Activated naive CD4-positive, alpha-beta T cell treated with anti-CD3 and anti-CD28 coated beads for 36 hours (primary cell): Measurements from ENCODE around the gene FCER1A. TPM values are rescaled to one million over a fixed set of nuclear protein-coding genes. Genes with fewer than 3 reads are reported as not detected.

ENCODE experiments used
- CTCF ChIA-PET: fragments of 350-600 bp; sonication (Branson Sonifier 250); formaldehyde crosslinking; loops from one replicate; lab custom pipeline; 2021; ENCODE audit warnings: antibody characterized with exemption; lab: Charles Lee
- DNase-seq: peaks from one replicate; pipeline ENCODE4 v3.0.0-alpha.2; 2020
- H3K27ac Mint-ChIP-seq: one replicate; pipeline ENCODE4 v1.8.0; 2021; ENCODE audit warnings: mild to moderate bottlenecking, mixed read lengths
- H3K27me3 Mint-ChIP-seq: one replicate; pipeline ENCODE4 v1.8.0; 2021; ENCODE audit warnings: low read depth, mixed read lengths
- H3K36me3 Mint-ChIP-seq: one replicate; pipeline ENCODE4 v1.8.0; 2021; ENCODE audit warnings: low read depth, mixed read lengths
- H3K4me1 Mint-ChIP-seq: one replicate; pipeline ENCODE4 v1.8.0; 2021; ENCODE audit warnings: low read depth, mixed read lengths
- H3K4me3 Mint-ChIP-seq: one replicate; pipeline ENCODE4 v1.8.0; 2021; ENCODE audit warnings: mild to moderate bottlenecking, moderate library complexity, mixed read lengths
- H3K9me3 Mint-ChIP-seq: one replicate; pipeline ENCODE4 v1.8.0; 2021; ENCODE audit warnings: mixed read lengths
- intact Hi-C: fragments of 100-400 bp; cut with micrococcal nuclease; formaldehyde crosslinking; loops from one replicate; pipeline ENCODE4 v1.15.1; 2023
- total RNA-seq, 2 experiments: library from RNA; stranded (reverse); gene quantifications; one replicate each; pipeline ENCODE4 v1.2.3, GENCODE V29; 2021

FCER1A gene
- not detected for total RNA-seq

GRCh38 chr1:159302095-159302494, at the start of gene FCER1A:
Gene FCER1A (plus strand): TSS chr1:159302336. CDS start chr1:159302365, 29 bp downstream.
- Mint-ChIP-seq H3K4me1 (no peaks in the 10 kb centered on the region), H3K27me3 (peaks cover 21% of the 10 kb centered on the region), H3K4me3 (no peak within 1 kb of the TSS), H3K9me3 (no peaks in the 10 kb centered on the region), H3K27ac (no peak within 1 kb of the TSS), H3K36me3 (no peaks in the 10 kb centered on the region)
- DNase-seq: no peak
- CTCF ChIA-PET: interaction anchor here (0.5 kb wide), 1 partner anchor 1098 kb away, joined by 3 read pairs; no protein-coding TSS in a partner anchor
- intact Hi-C loops: no loop called here

- Mint-ChIP-seq H3K4me1 (peaks cover 2% of the 10 kb centered on the region), H3K27me3 (peaks cover 13% of the 10 kb centered on the region), H3K27ac (no peak overlapping the region), H3K4me3 (no peak overlapping the region), H3K36me3 (no peaks in the 10 kb centered on the region), H3K9me3 (no peaks in the 10 kb centered on the region)
- intact Hi-C loops: no loop called here
- DNase-seq: no peak
- CTCF ChIA-PET: no interaction called here
Observed at GRCh38 chr1:159261311-159261710, 40.8 kb upstream of the FCER1A start.

- Mint-ChIP-seq H3K27ac (no peak overlapping the region), H3K4me3 (no peak overlapping the region), H3K36me3 (no peaks in the 10 kb centered on the region), H3K27me3 (peaks cover 14% of the 10 kb centered on the region), H3K4me1 (peaks cover 7% of the 10 kb centered on the region), H3K9me3 (no peaks in the 10 kb centered on the region)
- CTCF ChIA-PET: no interaction called here
- intact Hi-C loops: no loop called here
- DNase-seq: no peak
Observed at GRCh38 chr1:159261721-159262494, 40.2 kb upstream of the FCER1A start.

GRCh38 chr1:159266832-159267231, 35.3 kb upstream of the FCER1A start:
- no peaks in the 10 kb centered on the region for H3K9me3 Mint-ChIP-seq
- no peak overlapping the region for H3K4me3 Mint-ChIP-seq
- peaks cover 7% of the 10 kb centered on the region for H3K4me1 Mint-ChIP-seq
- CTCF ChIA-PET: no interaction called here
- H3K27ac Mint-ChIP-seq: no peak overlapping the region
- intact Hi-C loops: no loop called here
- no peaks in the 10 kb centered on the region for H3K36me3 Mint-ChIP-seq
- no peak for DNase-seq
- peaks cover 36% of the 10 kb centered on the region for H3K27me3 Mint-ChIP-seq

GRCh38 chr1:159274631-159275030, 27.5 kb upstream of the FCER1A start:
- no peak overlapping the region for H3K27ac Mint-ChIP-seq
- H3K36me3 Mint-ChIP-seq: no peaks in the 10 kb centered on the region
- no peaks in the 10 kb centered on the region for H3K9me3 Mint-ChIP-seq
- H3K4me1 Mint-ChIP-seq: no peaks in the 10 kb centered on the region
- CTCF ChIA-PET: no interaction called here
- H3K4me3 Mint-ChIP-seq: no peak overlapping the region
- peaks cover 16% of the 10 kb centered on the region for H3K27me3 Mint-ChIP-seq
- intact Hi-C loops: no loop called here
- DNase-seq: no peak

GRCh38 chr1:159275891-159276290, 26.2 kb upstream of the FCER1A start:
- DNase-seq: no peak
- intact Hi-C loops: no loop called here

GRCh38 chr1:159279773-159280172, 22.4 kb upstream of the FCER1A start:
- H3K4me3 Mint-ChIP-seq: no peak overlapping the region
- no peaks in the 10 kb centered on the region for H3K9me3 Mint-ChIP-seq
- intact Hi-C loops: no loop called here
- no peak overlapping the region for H3K27ac Mint-ChIP-seq
- no peaks in the 10 kb centered on the region for H3K4me1 Mint-ChIP-seq
- CTCF ChIA-PET: no interaction called here
- no peak for DNase-seq
- H3K36me3 Mint-ChIP-seq: no peaks in the 10 kb centered on the region
- peaks cover 4% of the 10 kb centered on the region for H3K27me3 Mint-ChIP-seq

More at GRCh38 chr1:159275891-159276290, 26.2 kb upstream of the FCER1A start:
- Mint-ChIP-seq H3K4me1 (no peaks in the 10 kb centered on the region), H3K27ac (no peak overlapping the region), H3K36me3 (no peaks in the 10 kb centered on the region), H3K27me3 (peaks cover 8% of the 10 kb centered on the region), H3K4me3 (no peak overlapping the region), H3K9me3 (no peaks in the 10 kb centered on the region)
- CTCF ChIA-PET: no interaction called here

- H3K9me3 Mint-ChIP-seq: no peaks in the 10 kb centered on the region
- CTCF ChIA-PET: interaction anchor here (0.8 kb wide), 1 partner anchor 68 kb away, joined by 4 read pairs; no protein-coding TSS in a partner anchor
- H3K4me3 Mint-ChIP-seq: no peak overlapping the region
- no peak overlapping the region for H3K27ac Mint-ChIP-seq
- H3K4me1 Mint-ChIP-seq: no peaks in the 10 kb centered on the region
- intact Hi-C loops: no loop called here
- H3K36me3 Mint-ChIP-seq: no peaks in the 10 kb centered on the region
- DNase-seq: no peak
- H3K27me3 Mint-ChIP-seq: peaks cover 4% of the 10 kb centered on the region
Observed at GRCh38 chr1:159282118-159282517, 20.0 kb upstream of the FCER1A start.

GRCh38 chr1:159289060-159289459, 13.1 kb upstream of the FCER1A start:
- Mint-ChIP-seq H3K4me3 (no peak overlapping the region), H3K9me3 (no peaks in the 10 kb centered on the region), H3K36me3 (no peaks in the 10 kb centered on the region), H3K27ac (no peak overlapping the region), H3K27me3 (peaks cover 2% of the 10 kb centered on the region), H3K4me1 (no peaks in the 10 kb centered on the region)
- intact Hi-C loops: no loop called here
- CTCF ChIA-PET: no interaction called here
- no peak for DNase-seq

GRCh38 chr1:159291424-159291823, 10.7 kb upstream of the FCER1A start:
- DNase-seq: no peak
- CTCF ChIA-PET: interaction anchor here (0.6 kb wide), 1 partner anchor 332 kb away, joined by 3 read pairs; no protein-coding TSS in a partner anchor
- no peak overlapping the region for H3K4me3 Mint-ChIP-seq
- H3K27ac Mint-ChIP-seq: no peak overlapping the region
- intact Hi-C loops: no loop called here
- H3K36me3 Mint-ChIP-seq: no peaks in the 10 kb centered on the region
- no peaks in the 10 kb centered on the region for H3K4me1 Mint-ChIP-seq
- H3K9me3 Mint-ChIP-seq: no peaks in the 10 kb centered on the region
- H3K27me3 Mint-ChIP-seq: peaks cover 2% of the 10 kb centered on the region

- CTCF ChIA-PET: no interaction called here
- no peak overlapping the region for H3K27ac Mint-ChIP-seq
- H3K4me1 Mint-ChIP-seq: no peaks in the 10 kb centered on the region
- no peak for DNase-seq
- peaks cover 12% of the 10 kb centered on the region for H3K27me3 Mint-ChIP-seq
- no peak overlapping the region for H3K4me3 Mint-ChIP-seq
- intact Hi-C loops: no loop called here
- H3K9me3 Mint-ChIP-seq: no peaks in the 10 kb centered on the region
- no peaks in the 10 kb centered on the region for H3K36me3 Mint-ChIP-seq
Observed at GRCh38 chr1:159296706-159297375, 5.3 kb upstream of the FCER1A start.

GRCh38 chr1:159300146-159300545, 2.0 kb upstream of the FCER1A start:
- no peak overlapping the region for H3K27ac Mint-ChIP-seq
- no peak for DNase-seq
- intact Hi-C loops: no loop called here

More at GRCh38 chr1:159300146-159300545, 2.0 kb upstream of the FCER1A start:
- no peaks in the 10 kb centered on the region for H3K4me1 Mint-ChIP-seq
- H3K9me3 Mint-ChIP-seq: no peaks in the 10 kb centered on the region
- H3K27me3 Mint-ChIP-seq: peaks cover 14% of the 10 kb centered on the region
- H3K4me3 Mint-ChIP-seq: no peak overlapping the region
- CTCF ChIA-PET: no interaction called here
- H3K36me3 Mint-ChIP-seq: no peaks in the 10 kb centered on the region
